ENCODE data around the gene LONP1. TPM values are rescaled to one million over a fixed set of nuclear protein-coding genes. Genes with fewer than 3 reads are reported as not detected.

Gene LONP1
- total RNA-seq, 5 donors from 2014 or later (not counting 1 experiment from before 2014, with no cell fraction given): 70.0 to 83.9 (median 81.8) TPM

DNA sequence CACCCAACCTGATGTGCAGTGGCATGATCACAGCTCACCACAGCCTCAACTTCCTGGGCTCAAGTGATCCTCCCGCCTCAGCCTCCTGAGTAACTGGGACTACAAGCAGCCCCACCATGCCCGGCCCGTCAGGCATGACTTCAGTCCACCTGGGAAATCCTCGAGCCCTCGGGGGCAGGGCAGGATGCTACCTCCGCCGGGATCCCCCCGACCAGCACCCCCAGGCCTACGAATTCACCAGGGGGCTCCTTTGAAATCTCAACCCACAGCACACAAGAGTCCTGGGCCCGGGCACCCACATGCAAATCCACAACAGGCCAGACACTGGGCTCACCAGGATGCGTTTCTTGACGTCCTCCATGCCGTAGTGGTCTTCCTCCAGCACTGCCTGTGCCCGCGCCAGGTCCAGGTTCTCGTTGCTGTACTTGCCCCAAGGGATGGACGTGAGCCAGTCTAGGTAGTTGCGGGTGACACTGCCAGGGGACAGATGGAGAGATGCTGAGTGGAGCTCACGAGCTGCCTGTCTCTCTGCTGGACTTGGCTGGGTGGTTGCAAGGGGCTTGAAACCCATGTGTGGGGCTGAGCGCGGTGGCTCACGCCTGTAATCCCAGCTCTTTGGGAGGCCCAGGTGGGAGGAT, 19.4 kb downstream of the LONP1 start:
- Mint-ChIP-seq H3K27me3 (no peaks in the 10 kb centered on the region), H3K4me1 (peaks cover 0 to 2% (median 0%) of the 10 kb centered on the region in 3 donors), H3K4me3 (no peak overlapping the region), H3K9me3 (no peaks in the 10 kb centered on the region), H3K27ac (no peak overlapping the region), H3K36me3 (peaks cover 22% of the 10 kb centered on the region)
- ChIA-PET CTCF (no interaction called here), POLR2A (no interaction called here)
- H3K4me1 ChIP-seq (ENCODE audit: control insufficient read depth in 1 of 2, extremely low read depth in 1 of 2, insufficient read depth in 2 of 2, low read length in 2 of 2): no peaks in the 10 kb centered on the region
- H3K4me3 ChIP-seq (ENCODE audit: control insufficient read depth in 1 of 2, extremely low read depth in 1 of 2, low read length in 1 of 2): no peak overlapping the region
- H3K9me3 ChIP-seq: no peaks in the 10 kb centered on the region
- no peak for ATAC-seq (replicated peaks in 1 of 4)
- peaks cover 23 to 64% of the 10 kb centered on the region in 2 donors for H3K36me3 ChIP-seq (ENCODE audit: control insufficient read depth in 2 of 2, extremely low read depth in 1 of 2, insufficient read depth in 1 of 2, low read length in 1 of 2)
- no peak for DNase-seq
- H3K27me3 ChIP-seq (replicated peaks in 1 of 2; ENCODE audit: control insufficient read depth in 2 of 2, extremely low read depth in 1 of 2, insufficient read depth in 2 of 2, low read length in 1 of 2): no peaks in the 10 kb centered on the region
- H3K27ac ChIP-seq (ENCODE audit: low read length): no peak overlapping the region
- 95% methylated on average over 18 of the region's 22 CpGs for WGBS (ENCODE audit: insufficient coverage)

DNA sequence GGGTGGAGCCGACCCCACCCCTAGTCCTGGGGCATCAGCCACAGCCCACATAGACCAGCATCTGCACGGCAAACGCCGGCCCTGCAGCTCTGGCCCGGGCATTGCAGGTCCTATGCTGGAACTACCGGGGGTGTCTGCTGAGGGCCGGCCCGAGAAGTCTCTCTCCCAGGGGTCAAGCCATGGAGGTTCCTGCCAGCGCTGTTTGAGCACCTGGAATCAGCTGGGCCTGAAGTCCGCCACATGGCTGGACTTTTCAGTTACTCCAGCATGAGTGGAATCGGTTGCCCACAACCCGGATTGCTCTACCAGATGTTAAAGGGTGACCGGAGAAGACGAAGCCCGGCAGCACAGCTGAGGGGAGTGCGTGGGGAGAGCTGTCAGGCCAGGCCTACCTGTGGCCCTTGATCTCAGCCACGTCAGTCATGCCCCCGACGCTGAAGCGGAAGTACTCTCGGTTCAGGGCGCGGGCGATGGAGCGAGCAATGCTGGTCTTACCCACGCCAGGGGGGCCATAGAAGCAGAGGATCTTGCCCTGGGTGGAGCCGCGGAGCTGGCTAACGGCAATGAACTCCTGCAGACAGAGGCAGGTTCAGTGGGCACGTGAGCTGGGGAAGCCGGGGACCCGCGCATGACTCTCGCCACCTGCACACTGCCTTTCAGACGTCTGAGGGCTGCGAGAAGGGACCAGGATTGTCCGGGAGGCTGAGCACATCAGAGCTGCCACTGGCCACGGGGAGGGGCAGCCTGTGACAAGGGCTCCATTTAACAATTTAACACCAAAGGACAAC, 21.1 kb downstream of the LONP1 start:
- Mint-ChIP-seq H3K4me3 (no peak overlapping the region), H3K4me1 (peaks cover 0 to 5% (median 2%) of the 10 kb centered on the region in 3 donors), H3K27ac (no peak overlapping the region), H3K9me3 (no peaks in the 10 kb centered on the region), H3K27me3 (no peaks in the 10 kb centered on the region), H3K36me3 (peaks cover 18% of the 10 kb centered on the region)
- Histone ChIP-seq H3K4me1 (ENCODE audit: control insufficient read depth in 1 of 2, extremely low read depth in 1 of 2, insufficient read depth in 2 of 2, low read length in 2 of 2) (no peaks in the 10 kb centered on the region), H3K27ac (ENCODE audit: low read length) (no peak overlapping the region), H3K9me3 (no peaks in the 10 kb centered on the region), H3K4me3 (ENCODE audit: control insufficient read depth in 1 of 2, extremely low read depth in 1 of 2, low read length in 1 of 2) (no peak overlapping the region), H3K36me3 (ENCODE audit: control insufficient read depth in 2 of 2, extremely low read depth in 1 of 2, insufficient read depth in 1 of 2, low read length in 1 of 2) (peaks cover 19 to 68% of the 10 kb centered on the region in 2 donors), H3K27me3 (replicated peaks in 1 of 2; ENCODE audit: control insufficient read depth in 2 of 2, extremely low read depth in 1 of 2, insufficient read depth in 2 of 2, low read length in 1 of 2) (no peaks in the 10 kb centered on the region)
- DNase-seq: no peak
- ChIA-PET CTCF (no interaction called here), POLR2A (no interaction called here)
- 94% methylated on average over 36 of the region's 38 CpGs for WGBS (ENCODE audit: insufficient coverage)
- no peak for ATAC-seq (replicated peaks in 1 of 4)

DNA sequence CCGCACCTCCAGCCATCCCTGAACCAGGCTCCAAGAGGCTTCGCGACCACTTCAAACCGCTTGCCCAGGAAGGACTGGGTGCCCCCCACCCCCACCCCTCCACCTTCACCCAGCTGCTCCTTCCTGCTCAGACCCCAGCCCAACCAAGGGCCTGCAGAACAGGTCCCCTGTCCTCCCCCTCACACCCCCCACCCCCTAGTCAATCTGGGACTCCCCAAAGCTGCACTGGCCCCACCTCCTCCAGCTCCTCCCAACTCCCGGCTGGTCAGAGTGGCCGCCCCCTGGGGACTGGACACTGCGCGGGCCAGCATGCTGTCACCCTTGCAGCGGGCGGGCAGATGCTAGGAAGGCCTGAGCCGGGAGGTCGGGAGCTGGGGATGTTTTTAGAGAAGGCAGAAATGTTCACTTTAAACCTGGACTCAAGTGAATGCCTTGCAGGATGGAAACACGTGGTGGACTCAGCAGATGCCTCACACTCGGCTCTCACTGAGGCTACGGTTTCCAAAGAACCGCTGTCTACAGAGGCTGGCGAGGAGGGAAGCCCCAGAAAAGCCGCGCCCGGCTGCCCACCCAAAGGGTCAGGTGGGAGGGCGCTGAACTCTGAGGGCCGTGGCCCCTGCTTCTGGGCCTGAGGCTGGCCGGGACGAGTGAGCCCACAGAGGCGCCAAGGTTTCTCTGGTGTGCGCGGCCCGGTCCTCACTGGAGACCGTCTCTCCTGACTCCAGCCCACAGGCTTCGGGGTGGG, 21.9 kb downstream of the LONP1 start:
- no peaks in the 10 kb centered on the region for H3K27me3 ChIP-seq (replicated peaks in 1 of 2; ENCODE audit: control insufficient read depth in 2 of 2, extremely low read depth in 1 of 2, insufficient read depth in 2 of 2, low read length in 1 of 2)
- ChIA-PET POLR2A (no interaction called here), CTCF (no interaction called here)
- peaks cover 19 to 68% of the 10 kb centered on the region in 2 donors for H3K36me3 ChIP-seq (ENCODE audit: control insufficient read depth in 2 of 2, extremely low read depth in 1 of 2, insufficient read depth in 1 of 2, low read length in 1 of 2)
- no peak overlapping the region for H3K4me3 ChIP-seq (ENCODE audit: control insufficient read depth in 1 of 2, extremely low read depth in 1 of 2, low read length in 1 of 2)
- DNase-seq (no peak), ATAC-seq (replicated peaks in 1 of 4) (no peak)
- H3K27ac ChIP-seq (ENCODE audit: low read length): no peak overlapping the region
- Mint-ChIP-seq H3K9me3 (no peaks in the 10 kb centered on the region), H3K27ac (no peak overlapping the region), H3K4me3 (no peak overlapping the region), H3K36me3 (peaks cover 10% of the 10 kb centered on the region), H3K27me3 (no peaks in the 10 kb centered on the region), H3K4me1 (peaks cover 0 to 5% (median 2%) of the 10 kb centered on the region in 3 donors)
- peaks cover 0 to 4% of the 10 kb centered on the region in 2 experiments for H3K4me1 ChIP-seq (ENCODE audit: control insufficient read depth in 1 of 2, extremely low read depth in 1 of 2, insufficient read depth in 2 of 2, low read length in 2 of 2)
- 94% methylated on average over 23 of the region's 30 CpGs for WGBS (ENCODE audit: insufficient coverage)
- no peaks in the 10 kb centered on the region for H3K9me3 ChIP-seq

DNA sequence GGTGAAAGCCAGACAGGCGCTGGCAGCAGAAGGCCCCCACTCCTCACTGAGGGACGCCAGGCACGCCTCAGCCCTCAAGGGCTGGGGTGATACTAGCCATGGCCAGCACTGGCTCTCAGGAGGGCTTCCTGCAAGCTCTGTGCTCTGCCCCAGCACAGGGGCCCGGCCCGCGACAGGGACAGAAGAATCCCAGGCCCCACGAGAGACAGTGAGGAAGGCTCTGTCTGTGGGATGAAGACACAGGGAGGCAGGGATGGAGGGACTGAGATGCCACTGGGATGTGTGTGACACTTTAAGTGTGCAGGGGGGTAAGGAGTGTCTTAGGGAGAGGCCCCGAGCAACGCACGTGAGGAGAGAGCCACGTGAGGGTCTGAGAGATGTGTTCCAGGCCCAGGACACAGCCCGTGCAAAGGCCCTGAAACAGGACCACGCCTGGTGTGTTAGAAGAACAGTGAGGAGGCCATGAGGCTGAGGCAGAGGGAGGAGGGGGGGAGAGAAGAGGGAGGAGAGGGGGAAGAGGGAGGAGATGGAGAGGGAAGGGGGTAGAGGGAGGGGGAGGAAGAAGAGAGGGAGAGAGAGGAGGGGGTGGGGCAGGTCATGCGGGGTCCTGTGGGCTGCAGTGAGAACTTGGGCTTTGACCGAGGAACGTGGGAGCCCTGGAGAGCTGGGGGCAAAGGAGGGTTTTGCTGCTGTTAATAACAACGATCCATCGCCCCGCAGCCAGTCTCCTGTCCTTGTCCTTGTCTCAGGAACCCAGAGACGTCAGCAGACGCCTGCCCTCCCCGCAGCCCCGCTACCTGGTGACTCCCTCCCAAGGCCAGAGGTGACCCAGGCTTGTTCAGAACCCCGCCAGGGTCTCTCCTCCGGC, 22.7 kb downstream of the LONP1 start:
- peaks cover 10% of the 10 kb centered on the region for H3K36me3 Mint-ChIP-seq
- DNase-seq (no peak), ATAC-seq (replicated peaks in 1 of 4) (no peak)
- no peaks in the 10 kb centered on the region for H3K27me3 Mint-ChIP-seq
- no peak overlapping the region for H3K4me3 ChIP-seq (ENCODE audit: control insufficient read depth in 1 of 2, extremely low read depth in 1 of 2, low read length in 1 of 2)
- ChIA-PET POLR2A (no interaction called here), CTCF (no interaction called here)
- peaks cover 0 to 10% (median 5%) of the 10 kb centered on the region in 3 donors for H3K4me1 Mint-ChIP-seq
- H3K27ac ChIP-seq (ENCODE audit: low read length): no peak overlapping the region
- 82% methylated on average over 25 of the region's 25 CpGs for WGBS (ENCODE audit: insufficient coverage)
- H3K9me3 Mint-ChIP-seq: no peaks in the 10 kb centered on the region
- no peak overlapping the region for H3K27ac Mint-ChIP-seq
- H3K9me3 ChIP-seq: no peaks in the 10 kb centered on the region
- H3K36me3 ChIP-seq (ENCODE audit: control insufficient read depth in 2 of 2, extremely low read depth in 1 of 2, insufficient read depth in 1 of 2, low read length in 1 of 2): peaks cover 25 to 76% of the 10 kb centered on the region in 2 donors
- H3K4me3 Mint-ChIP-seq: no peak overlapping the region
- H3K27me3 ChIP-seq (replicated peaks in 1 of 2; ENCODE audit: control insufficient read depth in 2 of 2, extremely low read depth in 1 of 2, insufficient read depth in 2 of 2, low read length in 1 of 2): no peaks in the 10 kb centered on the region
- peaks cover 0 to 12% of the 10 kb centered on the region in 2 experiments for H3K4me1 ChIP-seq (ENCODE audit: control insufficient read depth in 1 of 2, extremely low read depth in 1 of 2, insufficient read depth in 2 of 2, low read length in 2 of 2)

DNA sequence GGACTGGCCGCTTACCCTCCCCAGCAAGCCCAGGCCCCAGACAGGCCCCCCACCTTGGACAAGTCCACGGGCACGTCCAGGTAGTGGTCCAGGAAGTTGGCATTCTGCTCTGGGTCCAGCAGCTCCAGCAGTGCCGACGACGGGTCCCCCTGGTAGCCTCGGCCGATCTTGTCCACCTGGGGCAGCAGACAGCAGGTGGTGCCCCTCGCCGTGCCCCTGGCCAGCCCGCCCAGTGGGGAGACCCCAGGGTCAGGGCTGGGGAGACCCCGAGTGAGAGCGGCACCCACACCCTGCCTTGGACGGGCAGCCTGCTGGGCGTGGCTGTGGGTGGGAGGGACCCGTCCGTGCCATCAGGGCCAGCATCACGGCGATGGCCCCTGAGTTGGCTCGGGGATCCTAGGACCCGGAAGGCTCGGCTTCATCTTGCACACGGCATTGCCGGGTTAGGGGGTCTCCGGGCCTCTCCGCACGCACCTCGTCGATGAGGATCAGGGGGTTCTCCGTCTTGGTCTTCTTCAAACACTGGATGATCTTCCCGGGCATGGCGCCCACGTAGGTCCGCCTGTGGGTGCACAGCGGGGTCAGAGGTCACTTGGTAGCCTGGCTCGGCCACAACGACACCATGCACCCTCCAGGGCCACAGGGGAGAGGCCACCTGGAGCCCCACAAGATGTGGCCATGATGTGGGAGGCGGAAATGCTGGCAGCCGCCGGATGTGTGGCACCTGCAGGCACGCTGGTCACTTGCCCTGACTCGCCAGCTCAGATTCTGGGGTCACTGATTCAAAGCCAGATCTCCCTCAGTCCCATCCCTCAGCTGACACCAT, 23.5 kb downstream of the LONP1 start:
- no peaks in the 10 kb centered on the region for H3K9me3 Mint-ChIP-seq
- ATAC-seq (replicated peaks in 1 of 4) (no peak), DNase-seq (no peak)
- Histone ChIP-seq H3K27me3 (replicated peaks in 1 of 2; ENCODE audit: control insufficient read depth in 2 of 2, extremely low read depth in 1 of 2, insufficient read depth in 2 of 2, low read length in 1 of 2) (no peaks in the 10 kb centered on the region), H3K4me1 (ENCODE audit: control insufficient read depth in 1 of 2, extremely low read depth in 1 of 2, insufficient read depth in 2 of 2, low read length in 2 of 2) (peaks cover 3 to 20% of the 10 kb centered on the region in 2 experiments), H3K36me3 (ENCODE audit: control insufficient read depth in 2 of 2, extremely low read depth in 1 of 2, insufficient read depth in 1 of 2, low read length in 1 of 2) (peaks cover 25 to 84% of the 10 kb centered on the region in 2 donors), H3K4me3 (ENCODE audit: control insufficient read depth in 1 of 2, extremely low read depth in 1 of 2, low read length in 1 of 2) (no peak overlapping the region), H3K9me3 (no peaks in the 10 kb centered on the region), H3K27ac (ENCODE audit: low read length) (no peak overlapping the region)
- 92% methylated on average over 40 of the region's 42 CpGs for WGBS (ENCODE audit: insufficient coverage)
- H3K4me1 Mint-ChIP-seq: peaks cover 0 to 13% (median 9%) of the 10 kb centered on the region in 3 donors
- H3K36me3 Mint-ChIP-seq: peaks cover 9% of the 10 kb centered on the region
- H3K4me3 Mint-ChIP-seq: no peak overlapping the region
- ChIA-PET CTCF (no interaction called here), POLR2A (no interaction called here)
- H3K27me3 Mint-ChIP-seq: no peaks in the 10 kb centered on the region
- H3K27ac Mint-ChIP-seq: peak overlapping the region in 1 of 2 donors; percentile 22

Data from T-cell (primary cell).